ENCODE data around the gene ARHGAP42.

ARHGAP42 gene

DNA sequence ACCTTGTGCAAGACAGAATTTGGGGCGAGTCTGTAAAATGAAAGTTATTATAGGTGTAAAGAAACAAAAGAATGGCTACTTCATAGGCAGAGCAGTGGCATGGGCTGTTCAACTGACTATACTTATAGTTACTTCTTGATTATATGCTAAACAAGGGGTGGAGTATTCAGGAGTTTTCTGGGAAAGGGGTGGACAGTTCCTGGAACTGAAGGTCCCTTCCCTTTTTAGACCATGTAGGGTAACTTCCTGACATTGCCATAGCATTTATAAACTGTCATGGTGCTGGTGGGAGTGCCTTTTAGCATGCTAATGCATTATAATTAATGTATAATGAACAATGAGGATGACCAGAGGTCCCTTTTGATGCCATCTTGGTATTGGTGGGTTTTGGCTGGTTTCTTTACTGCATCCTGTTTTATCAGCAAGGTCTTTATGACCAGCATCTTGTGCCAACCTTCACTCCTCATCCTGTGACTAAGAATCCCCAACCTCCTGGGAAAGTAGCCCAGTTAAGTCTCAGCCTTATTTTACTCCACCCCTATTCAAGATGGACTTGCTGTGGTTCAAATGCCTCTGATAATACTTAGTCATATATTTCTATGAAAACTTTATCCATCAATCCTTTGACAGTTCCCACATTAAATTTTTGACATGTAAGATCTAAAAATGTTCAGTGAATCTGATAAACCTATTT lies 118.6 kb downstream of the ARHGAP42 start:
- H3K36me3 ChIP-seq (ENCODE audit: insufficient read depth, low read length), result no peaks in the 10 kb centered on the region
- H3K9me3 ChIP-seq (ENCODE audit: insufficient read depth, low read length, severe bottlenecking), result no peaks in the 10 kb centered on the region
- H3K4me3 ChIP-seq (ENCODE audit: low read depth in 1 of 2, low read length in 2 of 2), result no peak overlapping the region
- no peaks in the 10 kb centered on the region for H4K20me1 ChIP-seq (ENCODE audit: insufficient read depth, low read length)
- H2AFZ ChIP-seq (ENCODE audit: low read depth, low read length), result no peak overlapping the region
- no peak overlapping the region for H3K4me2 ChIP-seq (ENCODE audit: insufficient read depth, low read length)
- H3K9ac ChIP-seq (ENCODE audit: low read depth, low read length), result no peak overlapping the region
- ATAC-seq (ENCODE audit: insufficient read depth, low read depth) (no peak), DNase-seq (no peak)
- H3K4me1 ChIP-seq (ENCODE audit: insufficient read depth, low read length), result no peaks in the 10 kb centered on the region
- TF ChIP-seq, protein P1, sequence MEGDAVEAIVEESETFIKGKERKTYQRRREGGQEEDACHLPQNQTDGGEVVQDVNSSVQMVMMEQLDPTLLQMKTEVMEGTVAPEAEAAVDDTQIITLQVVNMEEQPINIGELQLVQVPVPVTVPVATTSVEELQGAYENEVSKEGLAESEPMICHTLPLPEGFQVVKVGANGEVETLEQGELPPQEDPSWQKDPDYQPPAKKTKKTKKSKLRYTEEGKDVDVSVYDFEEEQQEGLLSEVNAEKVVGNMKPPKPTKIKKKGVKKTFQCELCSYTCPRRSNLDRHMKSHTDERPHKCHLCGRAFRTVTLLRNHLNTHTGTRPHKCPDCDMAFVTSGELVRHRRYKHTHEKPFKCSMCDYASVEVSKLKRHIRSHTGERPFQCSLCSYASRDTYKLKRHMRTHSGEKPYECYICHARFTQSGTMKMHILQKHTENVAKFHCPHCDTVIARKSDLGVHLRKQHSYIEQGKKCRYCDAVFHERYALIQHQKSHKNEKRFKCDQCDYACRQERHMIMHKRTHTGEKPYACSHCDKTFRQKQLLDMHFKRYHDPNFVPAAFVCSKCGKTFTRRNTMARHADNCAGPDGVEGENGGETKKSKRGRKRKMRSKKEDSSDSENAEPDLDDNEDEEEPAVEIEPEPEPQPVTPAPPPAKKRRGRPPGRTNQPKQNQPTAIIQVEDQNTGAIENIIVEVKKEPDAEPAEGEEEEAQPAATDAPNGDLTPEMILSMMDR (IDR thresholded peaks at IDR 0.05; ENCODE audit: borderline replicate concordance, extremely low read depth, low read length, poor library complexity, severe bottlenecking), result no peak
- no peak for TF ChIP-seq EZH2 (IDR thresholded peaks at IDR 0.05; ENCODE audit: borderline replicate concordance, low read depth, low read length, severe bottlenecking)
- H3K27me3 ChIP-seq (ENCODE audit: insufficient read depth, low read length, poor library complexity), result no peaks in the 10 kb centered on the region
- no peak overlapping the region for H3K27ac ChIP-seq (ENCODE audit: low read length)
- no peaks in the 10 kb centered on the region for H3K79me2 ChIP-seq (ENCODE audit: insufficient read depth, low read length)

DNA sequence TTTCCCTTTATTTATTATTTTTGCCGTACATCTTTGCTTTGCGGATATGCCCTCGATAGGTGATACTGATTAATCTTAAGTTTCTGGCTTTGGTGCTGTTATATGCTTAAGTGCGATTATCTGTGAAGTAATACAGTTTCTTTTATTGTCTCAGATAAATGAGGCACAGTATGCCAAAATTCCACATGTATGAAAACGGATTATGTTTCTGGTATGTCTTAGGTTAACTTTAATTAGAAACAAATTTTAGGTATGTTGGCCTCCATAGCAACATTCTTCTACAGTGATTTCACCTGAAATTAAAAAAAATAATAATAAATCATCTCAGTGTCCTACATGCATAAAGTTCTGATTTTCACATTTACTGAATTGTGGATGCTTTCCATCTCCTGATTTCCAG lies 119.2 kb downstream of the ARHGAP42 start:
- Histone ChIP-seq H3K79me2 (ENCODE audit: insufficient read depth, low read length) (no peaks in the 10 kb centered on the region), H3K9ac (ENCODE audit: low read depth, low read length) (no peak overlapping the region), H3K4me1 (ENCODE audit: insufficient read depth, low read length) (no peaks in the 10 kb centered on the region), H3K27ac (ENCODE audit: low read length) (no peak overlapping the region), H3K4me3 (ENCODE audit: low read depth in 1 of 2, low read length in 2 of 2) (no peak overlapping the region), H3K36me3 (ENCODE audit: insufficient read depth, low read length) (no peaks in the 10 kb centered on the region), H3K27me3 (ENCODE audit: insufficient read depth, low read length, poor library complexity) (no peaks in the 10 kb centered on the region), H3K4me2 (ENCODE audit: insufficient read depth, low read length) (no peak overlapping the region), H4K20me1 (ENCODE audit: insufficient read depth, low read length) (no peaks in the 10 kb centered on the region), H3K9me3 (ENCODE audit: insufficient read depth, low read length, severe bottlenecking) (no peaks in the 10 kb centered on the region), H2AFZ (ENCODE audit: low read depth, low read length) (no peak overlapping the region)
- TF ChIP-seq, protein P1 (IDR thresholded peaks at IDR 0.05; ENCODE audit: borderline replicate concordance, extremely low read depth, low read length, poor library complexity, severe bottlenecking), result no peak
- TF ChIP-seq EZH2 (IDR thresholded peaks at IDR 0.05; ENCODE audit: borderline replicate concordance, low read depth, low read length, severe bottlenecking), result no peak
- DNase-seq, result no peak
- no peak for ATAC-seq (ENCODE audit: insufficient read depth, low read depth)

DNA sequence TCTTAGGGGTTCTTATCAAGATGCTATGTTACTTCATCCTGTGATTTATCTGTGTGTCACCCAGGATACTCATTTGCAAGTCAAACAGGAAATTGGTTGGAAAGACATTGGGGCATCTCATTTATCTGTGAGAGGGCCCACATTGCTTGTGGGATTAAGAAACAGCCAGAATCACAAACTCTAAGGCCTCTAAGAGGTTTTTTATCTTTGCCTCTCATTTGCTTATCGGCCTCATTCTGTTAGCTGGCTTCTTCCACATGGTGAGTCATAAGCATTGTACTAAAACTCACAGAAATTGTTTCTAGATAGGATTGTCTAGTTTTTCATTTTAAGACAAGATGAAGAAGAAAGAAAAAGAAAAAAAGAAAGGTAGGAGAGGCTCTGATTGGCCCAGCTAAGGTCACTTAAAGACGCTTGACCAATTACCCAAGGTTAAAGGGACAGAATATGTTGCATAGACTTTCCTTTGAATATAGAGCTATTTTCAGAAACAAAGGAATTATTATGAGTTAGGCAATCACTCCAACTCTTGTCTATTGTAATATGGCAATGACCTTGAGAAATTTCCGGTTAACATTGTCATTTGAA lies 121.9 kb downstream of the ARHGAP42 start:
- Histone ChIP-seq H3K9ac (ENCODE audit: low read depth, low read length) (no peak overlapping the region), H3K27ac (ENCODE audit: low read length) (no peak overlapping the region), H3K4me2 (ENCODE audit: insufficient read depth, low read length) (no peak overlapping the region), H2AFZ (ENCODE audit: low read depth, low read length) (no peak overlapping the region), H4K20me1 (ENCODE audit: insufficient read depth, low read length) (no peaks in the 10 kb centered on the region), H3K4me1 (ENCODE audit: insufficient read depth, low read length) (no peaks in the 10 kb centered on the region), H3K36me3 (ENCODE audit: insufficient read depth, low read length) (no peaks in the 10 kb centered on the region), H3K4me3 (ENCODE audit: low read depth in 1 of 2, low read length in 2 of 2) (no peak overlapping the region), H3K27me3 (ENCODE audit: insufficient read depth, low read length, poor library complexity) (no peaks in the 10 kb centered on the region), H3K9me3 (ENCODE audit: insufficient read depth, low read length, severe bottlenecking) (no peaks in the 10 kb centered on the region), H3K79me2 (ENCODE audit: insufficient read depth, low read length) (no peaks in the 10 kb centered on the region)
- DNase-seq (no peak), ATAC-seq (ENCODE audit: insufficient read depth, low read depth) (no peak)
- no peak for TF ChIP-seq EZH2 (IDR thresholded peaks at IDR 0.05; ENCODE audit: borderline replicate concordance, low read depth, low read length, severe bottlenecking)
- TF ChIP-seq, protein P1 (IDR thresholded peaks at IDR 0.05; ENCODE audit: borderline replicate concordance, extremely low read depth, low read length, poor library complexity, severe bottlenecking), result no peak

Measured in DND-41 (cell line).